Left forelimb (tissue), 1 donor: ENCODE results near the gene ZNF213.

Source experiments
- DNase-seq: peaks from one replicate; pipeline ENCODE4 v3.0.0-alpha.2; 2018; ENCODE audit warnings: low spot score

Gene ZNF213

GRCh38 chr16:3134338-3135125, at the start of gene ZNF213:
TSS of gene ZNF213 (plus strand) at chr16:3135029. CDS start at chr16:3137281, 2,252 bp downstream.
- DNase-seq, result peak; percentile 94

- DNase-seq, result no peak
These were observed 48.8 kb upstream of the ZNF213 start for GRCh38 chr16:3085868-3086595.

- no peak for DNase-seq
These were observed 48.1 kb upstream of the ZNF213 start for GRCh38 chr16:3086596-3087242.

GRCh38 chr16:3087243-3088235, 47.3 kb upstream of the ZNF213 start:
- DNase-seq, result no peak

- DNase-seq, result no peak
These were observed 46.4 kb upstream of the ZNF213 start for GRCh38 chr16:3088450-3088849.

GRCh38 chr16:3088925-3089716, 45.7 kb upstream of the ZNF213 start:
- DNase-seq, result no peak

GRCh38 chr16:3089717-3090592, 44.9 kb upstream of the ZNF213 start:
- no peak for DNase-seq

- no peak for DNase-seq
These were observed 43.3 kb upstream of the ZNF213 start for GRCh38 chr16:3091551-3091950.

- DNase-seq, result no peak
These were observed 42.3 kb upstream of the ZNF213 start for GRCh38 chr16:3092501-3092941.

- DNase-seq, result no peak
These were observed 40.4 kb upstream of the ZNF213 start for GRCh38 chr16:3094289-3095027.

- DNase-seq, result no peak
These were observed 39.0 kb upstream of the ZNF213 start for GRCh38 chr16:3095869-3096268.

- DNase-seq, result no peak
These were observed 38.5 kb upstream of the ZNF213 start for GRCh38 chr16:3096362-3096761.

GRCh38 chr16:3097266-3097665, 37.6 kb upstream of the ZNF213 start:
- DNase-seq, result no peak

GRCh38 chr16:3098459-3099394, 36.1 kb upstream of the ZNF213 start, which contains the start of gene ZSCAN10:
TSS of gene ZSCAN10 (minus strand) at chr16:3099294. CDS start at chr16:3092937, 6,357 bp downstream.
- no peak for DNase-seq

- DNase-seq, result no peak
These were observed 35.5 kb upstream of the ZNF213 start for GRCh38 chr16:3099395-3099731.

GRCh38 chr16:3099732-3100499, 34.9 kb upstream of the ZNF213 start:
- DNase-seq, result peak; percentile 86
